GM19099 (cell line): ENCODE results near the gene GAMT.

ENCODE experiments used
- POLR2A ChIP-seq: IDR thresholded peaks from 3 replicates; pipeline ENCODE4 v1.6.1; 2011; ENCODE audit warnings: low read depth; ENCODE audit not compliant: insufficient read length; ENCODE audit errors: extremely low read depth

Gene GAMT

DNA sequence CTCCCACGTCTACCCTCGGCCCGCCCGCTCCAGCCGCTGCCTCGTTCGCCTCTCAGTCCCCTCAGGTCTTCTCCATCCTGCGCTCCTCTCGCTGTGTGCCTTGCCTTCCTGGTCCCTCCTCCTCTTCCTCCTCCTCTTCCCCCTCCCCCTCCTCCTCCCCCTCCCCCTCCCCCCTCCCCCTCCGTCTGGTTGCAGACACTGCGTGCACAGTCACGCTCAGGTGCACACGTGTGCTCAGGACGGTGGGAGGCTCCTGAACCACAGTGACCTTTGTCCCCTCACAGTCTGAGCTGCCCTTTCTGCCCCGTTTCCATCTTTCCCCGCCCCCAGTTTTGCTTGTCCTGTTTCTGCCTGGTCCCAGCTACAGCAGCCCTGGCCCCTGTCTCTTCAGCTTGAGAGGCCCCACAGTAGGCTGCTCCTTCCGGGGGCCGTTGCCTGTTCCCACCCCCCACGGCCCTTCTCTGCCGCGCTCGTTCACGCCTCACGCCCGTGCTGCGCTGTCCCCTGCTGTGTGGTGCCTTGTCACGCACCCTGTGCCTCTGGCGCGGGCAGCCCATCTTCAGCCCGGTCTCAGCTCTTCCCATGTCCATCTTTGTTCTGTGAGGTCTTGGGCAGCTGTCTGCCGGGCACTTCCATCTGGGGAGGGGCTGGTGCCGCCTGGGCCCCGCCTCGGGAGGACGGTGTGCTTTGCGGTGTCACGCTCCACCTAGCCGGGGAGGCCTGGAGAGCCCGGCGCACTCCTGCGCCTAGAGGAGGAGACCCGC lies 23.0 kb upstream of the GAMT start:
- no peak for TF ChIP-seq POLR2A

- TF ChIP-seq POLR2A = no peak
These were observed 22.3 kb upstream of the GAMT start for GRCh38 chr19:1423436-1424191.

GRCh38 chr19:1422943-1423342 lies 21.6 kb upstream of the GAMT start:
- no peak for TF ChIP-seq POLR2A

- no peak for TF ChIP-seq POLR2A
These were observed 21.0 kb upstream of the GAMT start for GRCh38 chr19:1422360-1422759.

DNA sequence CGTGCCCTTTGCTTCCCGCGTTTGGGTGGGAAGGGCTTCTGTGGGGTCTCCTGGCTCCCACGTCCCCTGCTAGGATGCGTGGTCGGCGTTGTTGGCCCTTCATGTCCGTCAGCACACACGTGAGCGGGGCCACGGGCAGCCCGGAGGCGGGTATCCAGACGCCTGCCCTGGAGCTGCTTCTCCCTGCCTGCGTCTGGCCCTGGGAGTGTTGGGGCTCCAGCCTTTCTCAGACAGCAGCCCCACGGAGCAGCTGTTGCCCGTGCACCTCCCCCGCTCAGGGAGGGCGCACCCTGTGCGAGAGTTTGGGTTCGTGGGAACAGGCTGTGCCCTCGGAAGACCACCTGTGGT lies 20.6 kb upstream of the GAMT start:
- TF ChIP-seq POLR2A = no peak

DNA sequence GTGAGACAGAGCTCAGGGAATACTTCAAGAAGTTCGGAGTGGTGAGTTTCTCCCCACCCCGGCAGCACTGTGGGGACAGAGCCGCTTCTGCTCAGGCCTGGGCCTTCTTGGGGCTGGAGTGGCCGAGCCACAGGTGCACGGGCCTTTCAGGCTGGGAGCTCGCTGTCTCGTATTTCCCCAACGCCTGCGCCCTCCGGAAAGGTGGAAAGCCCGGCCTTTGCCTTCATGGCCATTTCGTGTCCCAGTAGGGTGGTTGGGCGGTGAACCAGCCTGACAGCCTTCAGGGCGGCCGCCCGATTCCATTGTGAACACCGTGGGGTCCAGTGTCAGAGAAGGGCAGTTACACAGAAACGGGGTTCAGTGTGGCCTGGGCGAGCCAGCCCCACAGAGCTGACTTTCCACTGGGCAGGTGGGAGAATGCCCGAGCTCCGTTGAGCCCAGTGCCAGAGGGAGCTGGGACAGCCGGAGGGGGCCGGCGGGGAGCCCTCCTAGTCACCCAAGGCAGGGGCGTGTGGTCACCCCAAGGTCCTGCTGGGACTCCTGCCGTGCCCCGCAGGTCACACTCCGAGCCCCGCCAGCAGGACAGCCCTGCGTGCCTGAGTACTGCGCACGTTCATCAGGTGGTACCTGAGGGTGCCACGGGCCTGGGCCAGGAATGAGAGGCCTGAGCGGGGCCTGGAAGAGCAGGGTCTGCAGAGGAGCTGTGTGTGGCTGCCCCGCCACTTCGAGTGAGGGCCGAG lies 20.0 kb upstream of the GAMT start:
- TF ChIP-seq POLR2A = no peak

- TF ChIP-seq POLR2A = no peak
These were observed 19.2 kb upstream of the GAMT start for GRCh38 chr19:1420590-1420989.

DNA sequence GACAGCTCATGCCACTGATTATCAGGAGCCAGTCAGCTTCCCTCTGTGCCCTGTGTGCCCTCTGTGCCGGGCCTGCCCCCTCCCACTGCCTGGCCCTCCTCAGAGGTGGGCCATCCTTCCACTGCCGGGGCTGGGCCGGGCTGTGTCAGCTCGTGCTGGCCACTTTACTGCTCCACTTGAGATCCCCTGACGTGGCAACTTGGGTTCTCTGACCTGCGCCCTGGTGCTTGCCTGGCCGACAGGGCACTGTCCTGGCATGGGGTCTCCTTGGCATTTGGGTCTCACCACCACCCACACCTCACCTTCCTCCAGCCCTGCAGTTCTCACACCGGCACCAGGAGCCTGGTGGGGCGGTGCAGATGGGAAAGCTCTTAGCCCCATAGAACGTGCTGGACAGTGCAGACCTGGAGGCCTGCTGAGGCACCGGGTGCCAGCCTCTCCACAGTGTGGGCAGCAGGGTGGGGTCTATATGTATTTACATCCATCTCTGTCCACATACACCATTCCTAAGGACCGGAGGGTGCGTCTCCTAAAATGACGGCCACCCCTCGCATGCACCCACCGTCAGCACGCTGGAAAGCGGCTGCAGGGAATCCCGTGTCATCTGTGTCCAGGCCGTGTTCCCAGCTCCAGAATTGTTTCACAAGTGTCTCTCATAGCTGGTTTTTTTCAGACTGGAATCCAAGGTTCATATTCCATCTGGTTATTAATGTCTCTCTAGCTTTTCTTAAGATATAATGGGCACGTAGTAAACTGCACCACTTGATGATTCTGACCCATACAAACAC lies 17.8 kb upstream of the GAMT start:
- no peak for TF ChIP-seq POLR2A

DNA sequence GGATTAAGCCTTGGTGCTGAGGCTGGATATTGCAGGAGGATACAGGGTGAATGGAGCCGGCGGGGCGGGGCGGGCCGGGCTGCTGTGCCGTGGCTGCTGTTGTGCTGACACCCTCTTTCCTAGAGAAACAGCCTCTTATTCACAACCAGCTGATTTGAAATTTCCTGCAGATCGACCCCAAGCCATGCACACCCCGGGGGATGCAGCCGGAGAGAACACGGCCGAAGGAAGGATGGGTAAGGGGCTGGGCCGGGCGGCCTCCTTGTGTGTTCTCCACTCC lies 17.1 kb upstream of the GAMT start:
- no peak for TF ChIP-seq POLR2A

GRCh38 chr19:1417681-1418495 lies 16.5 kb upstream of the GAMT start:
- TF ChIP-seq POLR2A = no peak

- TF ChIP-seq POLR2A = no peak
These were observed 15.8 kb upstream of the GAMT start for GRCh38 chr19:1417145-1417544.

GRCh38 chr19:1416014-1416841 lies 14.9 kb upstream of the GAMT start:
- no peak for TF ChIP-seq POLR2A

GRCh38 chr19:1412995-1413800 lies 11.9 kb upstream of the GAMT start:
- no peak for TF ChIP-seq POLR2A
